Thyroid gland (tissue), 4 donors: Measurements from ENCODE around the gene RAPGEF3. TPM values are rescaled to one million over a fixed set of nuclear protein-coding genes. Genes with fewer than 3 reads are reported as not detected.
A peak's percentile ranks its signal among the peaks of the same experiment; 100 is the strongest.

Source experiments
- DNase-seq, 2 donors: peaks; one replicate each; pipeline ENCODE4 v3.0.0-alpha.2; 2019
- H3K27ac ChIP-seq, 3 donors: fragments of 200-600 bp; sonication (generic); 1 replicate in 2 of 3; 2 replicates in 1 of 3; pipeline ENCODE4 v1.5.1; 2016 to 2019; ENCODE audit warnings: mild to moderate bottlenecking in 1 of 3, moderate library complexity in 1 of 3
- H3K27me3 ChIP-seq: fragments of 200-600 bp; sonication (generic); one replicate; pipeline ENCODE4 v1.5.1; 2019
- H3K36me3 ChIP-seq, 2 donors: fragments of 200-600 bp; sonication (generic); one replicate each; pipeline ENCODE4 v1.5.1; 2016 to 2019
- H3K4me1 ChIP-seq, 2 donors: fragments of 200-600 bp; sonication (generic); one replicate each; pipeline ENCODE4 v1.5.1; 2017 to 2019
- H3K4me3 ChIP-seq, 3 donors: fragments of 200-600 bp; sonication (generic); replicated peaks in 1 of 3; 1 replicate in 2 of 3; 2 replicates in 1 of 3; pipeline ENCODE4 v1.5.1; 2016; ENCODE audit warnings: mild to moderate bottlenecking in 1 of 3
- H3K9me3 ChIP-seq: fragments of 200-600 bp; sonication (generic); one replicate; pipeline ENCODE4 v1.5.1; 2017
- CTCF ChIP-seq, 6 experiments: fragments of 200-600 bp in 3 of 6; fragments of 450-650 bp in 3 of 6; sonication (generic) in 3 of 6; IDR thresholded peaks; one replicate each; pipeline ENCODE4 v1.5.1; 2016 to 2019; ENCODE audit warnings: antibody characterized with exemption in 6 of 6, mild to moderate bottlenecking in 2 of 6, inconsistent platforms in 1 of 6, moderate library complexity in 1 of 6
- POLR2A ChIP-seq, 2 donors: fragments of 450-650 bp; IDR thresholded peaks; one replicate each; pipeline ENCODE4 v1.6.1; 2017; ENCODE audit warnings: antibody characterized with exemption in 2 of 2, mild to moderate bottlenecking in 2 of 2, moderate library complexity in 1 of 2
- WGBS, 2 donors: methylation state at CpG; one replicate each; pipeline ENCODE4 v1.1.5; 2017; 5-methylcytosine and 5-hydroxymethylcytosine counted together
- intact Hi-C: fragments of 100-400 bp; cut with DNase I; formaldehyde crosslinking; loops from one replicate; pipeline ENCODE4 v1.15.1; 2023
- total RNA-seq, 4 donors: library from RNA; depleted of rRNA; stranded (reverse); fragments of >200 nt; gene quantifications; one replicate each; pipeline ENCODE4 v1.2.3, GENCODE V29; 2016

The RAPGEF3 gene
- total RNA-seq, 4 donors from 2014 or later, result 87.3 to 178 (median 125) TPM

- peak; percentile 76 to 77 for DNase-seq
- Histone ChIP-seq H3K9me3 (no peaks in the 10 kb centered on the region), H3K4me1 (peaks cover 52% of the 10 kb centered on the region in 2 donors), H3K27ac (peak within 1 kb of the TSS; percentile 91 to 97 (median 94)), H3K36me3 (no peaks in the 10 kb centered on the region), H3K4me3 (peak within 1 kb of the TSS; percentile 31 to 79 (median 65)), H3K27me3 (no peaks in the 10 kb centered on the region)
- TF ChIP-seq CTCF (IDR thresholded peaks at IDR 0.05) (peak in 3 of 6 experiments; percentile 32 to 63 (median 42)), POLR2A (IDR thresholded peaks at IDR 0.05) (peak in 1 of 2 donors; percentile 88)
- WGBS, 2 donors, result 0% methylated on average over 6 to 17 of the region's 106 CpGs
- intact Hi-C loops, result no loop called here
These were observed 14.6 kb upstream of the RAPGEF3 start, which contains the start of gene SLC48A1 for GRCh38 chr12:47773062-47773857. TSS of gene SLC48A1 (plus strand) at chr12:47773238. CDS start at chr12:47773305, 67 bp downstream.

- WGBS, 2 donors, result 19 to 20% methylated on average over 17 of the region's 17 CpGs
- Histone ChIP-seq H3K27me3 (no peaks in the 10 kb centered on the region), H3K4me1 (peaks cover 46 to 47% of the 10 kb centered on the region in 2 donors), H3K36me3 (no peaks in the 10 kb centered on the region), H3K4me3 (peak overlapping the region in 1 of 3 donors; percentile 79), H3K9me3 (no peaks in the 10 kb centered on the region), H3K27ac (peak overlapping the region; percentile 82 to 97 (median 82))
- intact Hi-C loops, result no loop called here
- TF ChIP-seq POLR2A (IDR thresholded peaks at IDR 0.05) (no peak), CTCF (IDR thresholded peaks at IDR 0.05) (no peak)
- DNase-seq, result no peak
These were observed 14.0 kb upstream of the RAPGEF3 start for GRCh38 chr12:47772738-47773061.

- H3K27me3 ChIP-seq, result no peaks in the 10 kb centered on the region
- WGBS, 2 donors, result 85% methylated on average over 13 of the region's 13 CpGs
- H3K4me1 ChIP-seq, result peaks cover 41 to 42% of the 10 kb centered on the region in 2 donors
- H3K9me3 ChIP-seq, result no peaks in the 10 kb centered on the region
- H3K36me3 ChIP-seq, result no peaks in the 10 kb centered on the region
- no peak overlapping the region for H3K4me3 ChIP-seq
- TF ChIP-seq POLR2A (IDR thresholded peaks at IDR 0.05) (no peak), CTCF (IDR thresholded peaks at IDR 0.05) (no peak)
- DNase-seq, result no peak
- H3K27ac ChIP-seq, result peak overlapping the region in 1 of 3 donors; percentile 97
- intact Hi-C loops, result no loop called here
These were observed 13.5 kb upstream of the RAPGEF3 start for GRCh38 chr12:47772094-47772660.

GRCh38 chr12:47771304-47771703, 12.6 kb upstream of the RAPGEF3 start:
- H3K4me3 ChIP-seq, result no peak overlapping the region
- intact Hi-C loops, result no loop called here
- TF ChIP-seq CTCF (IDR thresholded peaks at IDR 0.05) (no peak), POLR2A (IDR thresholded peaks at IDR 0.05) (no peak)
- no peak overlapping the region for H3K27ac ChIP-seq
- no peaks in the 10 kb centered on the region for H3K36me3 ChIP-seq
- 90 to 94% methylated on average over 6 of the region's 6 CpGs for WGBS, 2 donors
- no peaks in the 10 kb centered on the region for H3K9me3 ChIP-seq
- H3K27me3 ChIP-seq, result no peaks in the 10 kb centered on the region
- DNase-seq, result no peak
- peaks cover 32 to 33% of the 10 kb centered on the region in 2 donors for H3K4me1 ChIP-seq
